ENCODE measurements around the gene TSEN2. TPM values are rescaled to one million over a fixed set of nuclear protein-coding genes. Genes with fewer than 3 reads are reported as not detected.

TSEN2 gene
- total and polyA plus RNA-seq, 10 of the 15 experiments (the other 5 are each of a cell fraction or from before 2014, with no cell fraction given), result 17.7 to 32.3 (median 24.3) TPM

- TF ChIP-seq HDAC6 (IDR thresholded peaks at IDR 0.05; ENCODE audit: unreplicated experiment) (no peak), ZBTB11 (CRISPR knock-in tag; IDR thresholded peaks at IDR 0.05) (no peak), MLLT1 (IDR thresholded peaks at IDR 0.05) (no peak)
Observed at GRCh38 chr3:12577379-12577778, 93.1 kb downstream of the TSEN2 start (continued).

- RAD21 ChIA-PET (ENCODE audit: unreplicated experiment), result interaction anchor here (0.6 to 1.5 kb wide), 3 partner anchors 11 to 95 kb away, joined by 3 to 4 read pairs (median 3); partner anchors contain the start of gene TSEN2
- TF ChIP-seq HDAC6 (IDR thresholded peaks at IDR 0.05; ENCODE audit: unreplicated experiment) (no peak), CTCF (IDR thresholded peaks at IDR 0.05 in 2 of 3, conservative IDR thresholded peaks at IDR 0.05 in 1 of 3; ENCODE audit: control insufficient read depth in 2 of 3, extremely low read depth in 1 of 3, insufficient read depth in 1 of 3, low read depth in 3 of 3, low read length in 3 of 3) (0 out of 6 replicates have a peak, but pooled peaks of 2 of the 3 experiments have one; percentile 8 to 12)
- no peaks in the 10 kb centered on the region for H3K79me2 ChIP-seq (ENCODE audit: control insufficient read depth, insufficient read depth, low read length)
- in situ Hi-C loops (cut with MboI) (no loop called here), intact Hi-C loops (cut with micrococcal nuclease; ENCODE audit: unreplicated experiment) (no loop called here)
- DNase-seq (ENCODE audit: low read depth, low spot score), result no peak
- POLR2A ChIA-PET, result interaction anchor here (0.6 to 1.0 kb wide), 3 partner anchors 9 to 308 kb away, joined by 3 to 13 read pairs (median 4); no protein-coding TSS in a partner anchor
- no TSS peak for BruUV-seq (replicated peaks)
- no peak for ATAC-seq
- no peaks in the 10 kb centered on the region for H4K20me1 ChIP-seq (ENCODE audit: control insufficient read depth, insufficient read depth)
- no peaks in the 10 kb centered on the region for H3K4me1 ChIP-seq (ENCODE audit: control insufficient read depth, insufficient read depth, low read length)
- no peaks in the 10 kb centered on the region for H3K27me3 ChIP-seq (replicated peaks in 1 of 2; ENCODE audit: control insufficient read depth in 2 of 2, insufficient read depth in 2 of 2, low read length in 1 of 2)
- peaks cover 26 to 65% of the 10 kb centered on the region in 2 experiments for H3K36me3 ChIP-seq (ENCODE audit: control insufficient read depth in 2 of 2, insufficient read depth in 2 of 2, low read length in 1 of 2)
- H2AFZ ChIP-seq (ENCODE audit: control insufficient read depth, low read depth, low read length), result no peak overlapping the region
- no peak for FAIRE-seq
- WGBS (ENCODE audit: insufficient coverage, insufficient replicate concordance, low lambda C conversion rate, missing lambda C conversion rate), result 30% methylated on average over 2 of the region's 2 CpGs
- no peak overlapping the region for H3K4me3 ChIP-seq
- no peak overlapping the region for H3K4me2 ChIP-seq (ENCODE audit: control insufficient read depth, insufficient read depth)
- SMC1A ChIA-PET (ENCODE audit: uncharacterized antibody, unreplicated experiment), result interaction anchor here (0.7 to 0.9 kb wide), 3 partner anchors 18 to 85 kb away, joined by 3 to 4 read pairs (median 4); partner anchors contain the start of gene RAF1
- CTCF ChIA-PET, result interaction anchor here (0.7 to 1.5 kb wide), 7 partner anchors 9 to 176 kb away, joined by 3 to 7 read pairs (median 3); no protein-coding TSS in a partner anchor
- no peaks in the 10 kb centered on the region; the same call in 2 of the 3 replicates for H3K9me3 ChIP-seq (replicated peaks; ENCODE audit: control insufficient read depth, insufficient read depth, low read length)
- no peak overlapping the region for H3K27ac ChIP-seq (ENCODE audit: control insufficient read depth, insufficient read depth)
- no peak overlapping the region for H3K9ac ChIP-seq (ENCODE audit: control insufficient read depth, insufficient read depth, low read length)
Observed at GRCh38 chr3:12578742-12579141, 94.5 kb downstream of the TSEN2 start.
